HepG2 (cell line): ENCODE measurements around the gene CSDE1. TPM values are rescaled to one million over a fixed set of nuclear protein-coding genes. Genes with fewer than 3 reads are reported as not detected.

Experiments
- AGO1 ChIP-seq: fragments of 200-400 bp; formaldehyde crosslinking; IDR thresholded peaks from 2 replicates; pipeline ENCODE4 v1.6.1; 2017; ENCODE audit warnings: mild to moderate bottlenecking, low read depth, low read length, moderate library complexity; ENCODE audit not compliant: poor library complexity, severe bottlenecking
- ARNTL ChIP-seq: sonication (generic); formaldehyde crosslinking; IDR thresholded peaks from 2 replicates; pipeline ENCODE4 v1.4.0; 2020; ENCODE audit warnings: mild to moderate bottlenecking, missing genetic modification reagents
- MED13 ChIP-seq: sonication (generic); formaldehyde crosslinking; IDR thresholded peaks from 2 replicates; pipeline ENCODE4 v1.5.0; 2020; ENCODE audit warnings: missing genetic modification reagents
- MXD3 ChIP-seq: IDR thresholded peaks from 2 replicates; pipeline ENCODE4 v1.6.1; 2016; ENCODE audit warnings: mild to moderate bottlenecking, missing biosample characterization, missing genetic modification reagents
- NR2F6 ChIP-seq, 2 experiments: IDR thresholded peaks; 2 replicates each; pipeline ENCODE4 v1.6.1; 2016; ENCODE audit warnings: antibody characterized with exemption in 1 of 2, mild to moderate bottlenecking in 1 of 2
- REPIN1 ChIP-seq: sonication (generic); formaldehyde crosslinking; IDR thresholded peaks from 2 replicates; pipeline ENCODE4 v1.8.0; 2022; ENCODE audit warnings: missing genetic modification reagents, low read depth, mild to moderate bottlenecking, borderline replicate concordance
- RXRA ChIP-seq: sonication (generic); formaldehyde crosslinking; IDR thresholded peaks from 2 replicates; pipeline ENCODE4 v1.5.1; 2020; ENCODE audit warnings: missing genetic modification reagents
- ZBTB20 ChIP-seq: sonication (generic); formaldehyde crosslinking; IDR thresholded peaks from 2 replicates; pipeline ENCODE4 v1.8.1; 2023; ENCODE audit warnings: missing genetic modification reagents, low read depth, mild to moderate bottlenecking, borderline replicate concordance
- ZC3H13 ChIP-seq: sonication (generic); formaldehyde crosslinking; IDR thresholded peaks from 2 replicates; pipeline ENCODE4 v1.8.1; 2023; ENCODE audit warnings: mild to moderate bottlenecking, missing genetic modification reagents, moderate library complexity
- ZNF232 ChIP-seq: sonication (generic); formaldehyde crosslinking; IDR thresholded peaks from 2 replicates; pipeline ENCODE4 v1.4.0; 2020; ENCODE audit warnings: missing genetic modification reagents, borderline replicate concordance
- ZNF337 ChIP-seq: sonication (generic); formaldehyde crosslinking; IDR thresholded peaks from 2 replicates; pipeline ENCODE4 v1.5.1; 2020; ENCODE audit warnings: missing genetic modification reagents, low read depth, mild to moderate bottlenecking, borderline replicate concordance
- ZNF432 ChIP-seq: sonication (generic); formaldehyde crosslinking; IDR thresholded peaks from 2 replicates; pipeline ENCODE4 v1.5.0; 2020; ENCODE audit warnings: missing genetic modification reagents, mild to moderate bottlenecking, borderline replicate concordance
- ZNF547 ChIP-seq: sonication (generic); formaldehyde crosslinking; IDR thresholded peaks from 2 replicates; pipeline ENCODE4 v1.5.1; 2020; ENCODE audit warnings: mild to moderate bottlenecking, missing genetic modification reagents
- ZNF549 ChIP-seq: sonication (generic); formaldehyde crosslinking; IDR thresholded peaks from 2 replicates; pipeline ENCODE4 v1.5.0; 2020; ENCODE audit warnings: missing genetic modification reagents
- ZNF670 ChIP-seq: sonication (generic); formaldehyde crosslinking; IDR thresholded peaks from 2 replicates; pipeline ENCODE4 v1.8.0; 2022; ENCODE audit warnings: mild to moderate bottlenecking, missing genetic modification reagents, borderline replicate concordance
- ZNF7 ChIP-seq: IDR thresholded peaks from 2 replicates; pipeline ENCODE4 v1.6.1; 2016; ENCODE audit warnings: missing biosample characterization, missing genetic modification reagents
- ZNF850 ChIP-seq: sonication (generic); formaldehyde crosslinking; conservative IDR thresholded peaks from 2 replicates; pipeline ENCODE4 v1.9.0; 2021; ENCODE audit warnings: mild to moderate bottlenecking, missing genetic modification reagents
- polyA plus RNA-seq, 8 experiments: library from polyadenylated mRNA; depleted of rRNA in 3 of 8; stranded (reverse) in 7 of 8; unstranded in 1 of 8; fragments of >200 nt; fragmentation: Illumina TruSeq in 4 of 8; extraction: Trizol in 4 of 8; gene quantifications; 2 replicates each; pipeline versions ENCODE4 v1.2.1 to v1.2.3, GENCODE V29; 2011 to 2016; ENCODE audit warnings: low read depth in 4 of 8, missing spikeins in 1 of 8, mixed read lengths in 1 of 8; ENCODE audit not compliant: insufficient read depth in 1 of 8
- total RNA-seq, 5 experiments: library from RNA; depleted of rRNA; stranded (reverse); fragments of >200 nt; fragmentation: Illumina TruSeq; extraction: Trizol; gene quantifications; 2 replicates each; pipeline ENCODE4 v1.2.3, GENCODE V29; 2016; ENCODE audit warnings: low read depth in 1 of 5
- TF ChIP-seq, protein P1 (sequence below), 2 experiments: sonication (generic) in 1 of 2; formaldehyde crosslinking in 1 of 2; IDR thresholded peaks; 2 replicates each; pipeline versions ENCODE4 v1.6.1 to v1.9.0; 2014 to 2022; ENCODE audit warnings: antibody characterized with exemption in 1 of 2, borderline replicate concordance in 1 of 2, inconsistent platforms in 1 of 2, low read depth in 1 of 2, missing genetic modification reagents in 1 of 2
- TF ChIP-seq, protein P2 (sequence below): sonication (generic); formaldehyde crosslinking; IDR thresholded peaks from 2 replicates; pipeline ENCODE4 v1.5.1; 2020; ENCODE audit warnings: mild to moderate bottlenecking, missing genetic modification reagents, moderate library complexity
- TF ChIP-seq, protein P3 (sequence below): sonication (generic); formaldehyde crosslinking; IDR thresholded peaks from 2 replicates; pipeline ENCODE4 v1.4.0; 2020; ENCODE audit warnings: missing genetic modification reagents

Gene CSDE1
- total and polyA plus RNA-seq, 2 of the 13 experiments (the other 11 are each of a cell fraction or from before 2014, with no cell fraction given), result 150 to 313 TPM

- TF ChIP-seq ZNF547 (peak; percentile 89), NR2F6 (IDR thresholded peaks at IDR 0.05) (no peak), NR2F6 (CRISPR knock-in tag; IDR thresholded peaks at IDR 0.05) (no peak), AGO1 (peak; percentile 42), MED13 (CRISPR knock-in tag) (no peak), ZC3H13 (CRISPR knock-in tag) (no peak; the same call in 1 of the 2 replicates), ZNF232 (CRISPR knock-in tag) (no peak), ZNF549 (CRISPR knock-in tag) (no peak), ZNF337 (no peak), MXD3 (CRISPR knock-in tag) (peak; percentile 27; the same call in 1 of the 2 replicates), ZNF7 (CRISPR knock-in tag) (no peak), REPIN1 (peak; percentile 23; the same call in 1 of the 2 replicates), ZNF432 (no peak), ZNF670 (CRISPR knock-in tag) (peak; percentile 76; the same call in 1 of the 2 replicates), ZBTB20 (CRISPR knock-in tag) (0 out of 2 replicates have a peak, but pooled peaks have one; percentile 34), ZNF850 (CRISPR knock-in tag) (no peak), ARNTL (CRISPR knock-in tag) (peak; percentile 53; the same call in 1 of the 2 replicates), RXRA (CRISPR knock-in tag) (peak; percentile 59)
- TF ChIP-seq, protein P1, sequence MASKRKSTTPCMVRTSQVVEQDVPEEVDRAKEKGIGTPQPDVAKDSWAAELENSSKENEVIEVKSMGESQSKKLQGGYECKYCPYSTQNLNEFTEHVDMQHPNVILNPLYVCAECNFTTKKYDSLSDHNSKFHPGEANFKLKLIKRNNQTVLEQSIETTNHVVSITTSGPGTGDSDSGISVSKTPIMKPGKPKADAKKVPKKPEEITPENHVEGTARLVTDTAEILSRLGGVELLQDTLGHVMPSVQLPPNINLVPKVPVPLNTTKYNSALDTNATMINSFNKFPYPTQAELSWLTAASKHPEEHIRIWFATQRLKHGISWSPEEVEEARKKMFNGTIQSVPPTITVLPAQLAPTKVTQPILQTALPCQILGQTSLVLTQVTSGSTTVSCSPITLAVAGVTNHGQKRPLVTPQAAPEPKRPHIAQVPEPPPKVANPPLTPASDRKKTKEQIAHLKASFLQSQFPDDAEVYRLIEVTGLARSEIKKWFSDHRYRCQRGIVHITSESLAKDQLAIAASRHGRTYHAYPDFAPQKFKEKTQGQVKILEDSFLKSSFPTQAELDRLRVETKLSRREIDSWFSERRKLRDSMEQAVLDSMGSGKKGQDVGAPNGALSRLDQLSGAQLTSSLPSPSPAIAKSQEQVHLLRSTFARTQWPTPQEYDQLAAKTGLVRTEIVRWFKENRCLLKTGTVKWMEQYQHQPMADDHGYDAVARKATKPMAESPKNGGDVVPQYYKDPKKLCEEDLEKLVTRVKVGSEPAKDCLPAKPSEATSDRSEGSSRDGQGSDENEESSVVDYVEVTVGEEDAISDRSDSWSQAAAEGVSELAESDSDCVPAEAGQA (IDR thresholded peaks at IDR 0.05; ENCODE audit: low read depth), result peak; percentile 99
- TF ChIP-seq, protein P1 (CRISPR knock-in tag; IDR thresholded peaks at IDR 0.05; ENCODE audit: borderline replicate concordance), result no peak
- TF ChIP-seq, protein P2, sequence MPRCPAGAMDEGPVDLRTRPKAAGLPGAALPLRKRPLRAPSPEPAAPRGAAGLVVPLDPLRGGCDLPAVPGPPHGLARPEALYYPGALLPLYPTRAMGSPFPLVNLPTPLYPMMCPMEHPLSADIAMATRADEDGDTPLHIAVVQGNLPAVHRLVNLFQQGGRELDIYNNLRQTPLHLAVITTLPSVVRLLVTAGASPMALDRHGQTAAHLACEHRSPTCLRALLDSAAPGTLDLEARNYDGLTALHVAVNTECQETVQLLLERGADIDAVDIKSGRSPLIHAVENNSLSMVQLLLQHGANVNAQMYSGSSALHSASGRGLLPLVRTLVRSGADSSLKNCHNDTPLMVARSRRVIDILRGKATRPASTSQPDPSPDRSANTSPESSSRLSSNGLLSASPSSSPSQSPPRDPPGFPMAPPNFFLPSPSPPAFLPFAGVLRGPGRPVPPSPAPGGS, result peak; percentile 91
- TF ChIP-seq, protein P3, sequence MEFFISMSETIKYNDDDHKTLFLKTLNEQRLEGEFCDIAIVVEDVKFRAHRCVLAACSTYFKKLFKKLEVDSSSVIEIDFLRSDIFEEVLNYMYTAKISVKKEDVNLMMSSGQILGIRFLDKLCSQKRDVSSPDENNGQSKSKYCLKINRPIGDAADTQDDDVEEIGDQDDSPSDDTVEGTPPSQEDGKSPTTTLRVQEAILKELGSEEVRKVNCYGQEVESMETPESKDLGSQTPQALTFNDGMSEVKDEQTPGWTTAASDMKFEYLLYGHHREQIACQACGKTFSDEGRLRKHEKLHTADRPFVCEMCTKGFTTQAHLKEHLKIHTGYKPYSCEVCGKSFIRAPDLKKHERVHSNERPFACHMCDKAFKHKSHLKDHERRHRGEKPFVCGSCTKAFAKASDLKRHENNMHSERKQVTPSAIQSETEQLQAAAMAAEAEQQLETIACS (CRISPR knock-in tag), result peak; percentile 98
Measured at GRCh38 chr1:114757455-114758255, at the start of gene CSDE1 (continued).
